HG03159 (cell line): ENCODE results near the gene MAP4K5.

Source experiments
- ATAC-seq: cut with Tn5 transposase; IDR thresholded peaks from one replicate; pipeline ENCODE4 v1.9.1; 2021; ENCODE audit warnings: mild to moderate bottlenecking, moderate library complexity; ENCODE audit not compliant: unreplicated experiment

MAP4K5 gene

GRCh38 chr14:50479041-50479440, 53.3 kb downstream of the MAP4K5 start:
- no peak for ATAC-seq

- no peak for ATAC-seq
Measured at GRCh38 chr14:50477760-50478159, 54.6 kb downstream of the MAP4K5 start.

- no peak for ATAC-seq
Measured at GRCh38 chr14:50476134-50476533, 56.2 kb downstream of the MAP4K5 start.

- ATAC-seq, result no peak
Measured at GRCh38 chr14:50475460-50475859, 56.9 kb downstream of the MAP4K5 start.

- no peak for ATAC-seq
Measured at GRCh38 chr14:50471838-50472465, 60.4 kb downstream of the MAP4K5 start.

GRCh38 chr14:50469982-50470381, 62.4 kb downstream of the MAP4K5 start:
- no peak for ATAC-seq

GRCh38 chr14:50462111-50462510, 70.3 kb downstream of the MAP4K5 start:
- ATAC-seq, result no peak

- no peak for ATAC-seq
Measured at GRCh38 chr14:50453869-50454268, 78.5 kb downstream of the MAP4K5 start.

GRCh38 chr14:50452979-50453705, 79.2 kb downstream of the MAP4K5 start:
- ATAC-seq, result no peak

- no peak for ATAC-seq
Measured at GRCh38 chr14:50452296-50452695, 80.1 kb downstream of the MAP4K5 start.

GRCh38 chr14:50451854-50452253, 80.5 kb downstream of the MAP4K5 start:
- ATAC-seq, result no peak

- ATAC-seq, result no peak
Measured at GRCh38 chr14:50447461-50447860, 84.9 kb downstream of the MAP4K5 start.

GRCh38 chr14:50434528-50434927, 97.8 kb downstream of the MAP4K5 start:
- ATAC-seq, result no peak

GRCh38 chr14:50432131-50432530, 100.2 kb downstream of the MAP4K5 start:
- no peak for ATAC-seq

GRCh38 chr14:50425816-50426215, 106.6 kb downstream of the MAP4K5 start:
- ATAC-seq, result no peak

- no peak for ATAC-seq
Measured at GRCh38 chr14:50425105-50425504, 107.3 kb downstream of the MAP4K5 start.

- no peak for ATAC-seq
Measured at GRCh38 chr14:50423529-50423928, 108.8 kb downstream of the MAP4K5 start.

GRCh38 chr14:50421499-50421898, 110.9 kb downstream of the MAP4K5 start:
- ATAC-seq, result no peak

- no peak for ATAC-seq
Measured at GRCh38 chr14:50417853-50418252, 114.5 kb downstream of the MAP4K5 start.

- ATAC-seq, result no peak
Measured at GRCh38 chr14:50410921-50411320, 121.4 kb downstream of the MAP4K5 start.

- ATAC-seq, result no peak
Measured at GRCh38 chr14:50410071-50410470, 122.3 kb downstream of the MAP4K5 start.

GRCh38 chr14:50407111-50407812, 125.1 kb downstream of the MAP4K5 start:
- ATAC-seq, result no peak
